Stimulated activated CD8-positive, alpha-beta memory T cell treated with anti-CD3 and anti-CD28 coated beads, Interleukin-4, amount 100 ng/mL, for 1 hour (primary cell): ENCODE measurements around the gene TCF12.
"Not testable (repeated sequence)": the region's sequence is repeated elsewhere in the genome, so short reads cannot be mapped to it uniquely, and the experiment has no call there.

Source experiments
- DNase-seq, 2 donors: peaks; one replicate each; pipeline ENCODE4 v3.0.0-alpha.2; 2020; ENCODE audit warnings: low read depth in 2 of 2, low spot score in 1 of 2

The TCF12 gene

GRCh38 chr15:56915888-56916287 lies 2.6 kb upstream of the TCF12 start:
- no peak for DNase-seq

GRCh38 chr15:56916825-56917477 lies 1.5 kb upstream of the TCF12 start:
- DNase-seq = no peak

GRCh38 chr15:56917652-56918045 lies 795 bp upstream of the TCF12 start:
- no peak for DNase-seq

GRCh38 chr15:56919031-56919608 lies 676 bp downstream of the TCF12 start:
- no peak for DNase-seq

GRCh38 chr15:56919609-56920366 lies 1.3 kb downstream of the TCF12 start:
- DNase-seq = no peak

DNA sequence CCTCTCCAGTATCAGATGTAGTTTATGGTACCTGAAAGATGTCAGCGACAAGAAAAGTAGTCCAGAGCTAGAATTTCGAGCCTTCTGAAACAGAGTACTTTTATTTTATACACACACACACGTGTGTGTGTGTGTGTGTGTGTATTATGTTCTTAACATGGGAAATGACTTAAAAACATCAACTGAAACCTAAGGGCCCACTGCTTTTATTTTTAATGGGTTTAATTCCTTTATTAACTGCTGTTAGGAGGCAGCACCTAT lies 1.9 kb downstream of the TCF12 start:
- DNase-seq = no peak

- no peak for DNase-seq
Observed at GRCh38 chr15:56923174-56923591, 4.7 kb downstream of the TCF12 start.

DNA sequence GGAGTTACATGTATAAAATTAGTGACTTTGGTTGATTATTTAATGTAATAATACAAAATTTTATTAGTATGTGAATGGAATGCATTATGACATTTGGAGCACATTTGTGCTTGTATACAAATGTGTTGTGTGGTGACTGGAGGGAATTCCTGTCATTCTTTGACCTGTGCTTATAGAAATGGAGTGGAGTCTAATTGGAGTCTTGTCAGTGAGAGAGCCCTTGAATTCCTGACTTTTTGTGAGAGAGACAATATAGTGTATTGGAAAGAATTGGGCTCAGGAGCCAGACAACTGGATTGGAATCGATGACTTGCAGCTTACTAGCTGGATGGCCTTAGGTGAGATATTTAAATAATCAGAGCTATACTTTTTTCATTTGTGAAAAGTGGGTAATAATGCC lies 9.4 kb downstream of the TCF12 start:
- no peak for DNase-seq

- no peak for DNase-seq
Observed at GRCh38 chr15:56929399-56929798, 11.0 kb downstream of the TCF12 start.

DNA sequence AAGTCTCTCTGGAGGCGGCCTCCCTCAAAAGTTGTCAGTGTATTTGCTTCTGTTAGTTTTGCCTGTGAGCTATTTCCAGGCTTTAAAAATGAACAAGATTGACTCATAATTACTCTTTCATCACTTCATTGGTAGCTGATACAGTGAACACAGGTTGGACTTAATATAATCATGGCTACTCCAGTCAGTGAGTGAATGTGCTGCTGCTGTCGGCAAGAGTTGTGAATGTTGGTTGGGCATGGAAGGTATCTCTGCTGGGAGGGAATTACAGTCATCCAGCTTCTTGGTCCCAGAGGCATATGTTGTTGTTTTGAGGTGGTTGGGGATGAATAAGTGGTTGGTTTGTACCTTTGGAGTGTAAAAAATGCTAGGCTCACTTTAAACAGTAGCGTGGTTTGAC lies 11.5 kb downstream of the TCF12 start:
- no peak for DNase-seq

DNA sequence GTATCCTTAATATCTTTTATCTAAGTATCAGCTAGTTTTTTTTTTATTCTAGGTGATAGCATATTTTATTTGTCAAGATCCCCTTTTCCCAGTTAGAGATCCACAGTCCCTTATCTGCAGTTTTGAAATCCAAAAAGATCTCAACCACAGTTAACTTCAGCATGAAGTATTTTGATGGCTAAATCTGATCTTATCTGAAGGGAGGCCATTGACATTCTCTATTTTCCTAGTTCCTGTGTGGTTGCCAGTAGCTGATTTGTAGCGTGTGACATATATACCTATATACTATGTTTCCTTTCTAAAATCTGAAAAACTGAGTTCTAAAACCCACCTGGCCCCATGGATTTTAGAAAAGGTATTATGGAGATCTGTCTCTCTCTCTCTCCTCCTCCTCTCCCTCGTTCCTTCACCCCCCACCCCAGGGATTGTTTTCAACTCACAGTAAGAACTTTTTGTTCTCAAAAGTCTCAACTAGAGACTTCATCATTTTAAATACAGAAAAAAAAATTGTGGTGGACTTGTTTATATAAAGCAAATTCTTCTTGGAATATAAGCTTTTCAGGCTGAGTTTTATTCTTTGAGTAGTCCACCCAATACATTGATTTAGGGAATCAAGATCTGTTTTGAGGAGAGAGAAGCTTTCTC lies 12.3 kb downstream of the TCF12 start:
- DNase-seq = no peak

DNA sequence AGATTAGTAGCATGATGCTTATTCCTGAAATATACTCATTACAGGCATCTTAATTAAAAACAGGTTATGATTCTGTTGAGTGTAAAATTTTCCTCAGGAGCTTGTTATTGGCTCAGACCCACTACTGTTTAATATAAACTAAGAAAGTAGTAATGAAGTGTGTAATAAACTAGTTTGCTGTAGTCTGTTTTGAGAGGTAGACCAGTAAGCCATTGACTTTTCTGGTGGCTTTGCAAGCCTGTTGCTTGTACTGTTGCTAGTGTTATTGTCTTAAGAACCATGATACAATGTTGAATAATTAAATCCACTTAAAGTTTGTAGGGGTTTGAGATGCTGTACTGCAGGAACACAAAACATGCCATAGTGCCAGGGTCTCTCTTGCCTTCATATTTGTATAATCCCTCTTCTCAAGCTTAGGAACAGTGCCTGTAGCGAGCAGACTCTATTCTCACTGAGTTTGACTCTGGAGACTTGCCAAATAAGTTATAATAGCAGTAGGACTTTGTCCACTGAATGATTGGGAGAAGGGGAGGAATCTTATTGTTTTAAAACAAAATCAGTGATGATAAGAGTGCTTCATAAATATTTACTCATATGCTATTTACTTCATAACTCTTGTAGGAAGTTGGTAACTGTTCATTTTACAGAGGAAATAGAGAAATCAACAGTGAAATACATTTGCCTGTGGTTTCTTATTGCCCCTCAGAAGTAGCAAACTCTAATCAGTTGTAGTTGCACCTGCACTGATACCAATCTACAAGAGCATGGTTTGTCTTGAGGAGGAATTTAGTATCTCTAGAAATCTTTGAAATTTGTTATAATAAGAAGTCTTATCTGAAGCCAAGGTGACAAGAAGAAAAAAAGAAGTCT lies 13.4 kb downstream of the TCF12 start:
- no peak for DNase-seq

- DNase-seq = not testable (repeated sequence)
Observed at GRCh38 chr15:56932509-56932868, 14.0 kb downstream of the TCF12 start.

GRCh38 chr15:56933410-56933809 lies 15.0 kb downstream of the TCF12 start:
- DNase-seq = no peak

GRCh38 chr15:56933811-56934210 lies 15.4 kb downstream of the TCF12 start:
- no peak for DNase-seq

- no peak for DNase-seq
Observed at GRCh38 chr15:56934269-56934668, 15.8 kb downstream of the TCF12 start.

DNA sequence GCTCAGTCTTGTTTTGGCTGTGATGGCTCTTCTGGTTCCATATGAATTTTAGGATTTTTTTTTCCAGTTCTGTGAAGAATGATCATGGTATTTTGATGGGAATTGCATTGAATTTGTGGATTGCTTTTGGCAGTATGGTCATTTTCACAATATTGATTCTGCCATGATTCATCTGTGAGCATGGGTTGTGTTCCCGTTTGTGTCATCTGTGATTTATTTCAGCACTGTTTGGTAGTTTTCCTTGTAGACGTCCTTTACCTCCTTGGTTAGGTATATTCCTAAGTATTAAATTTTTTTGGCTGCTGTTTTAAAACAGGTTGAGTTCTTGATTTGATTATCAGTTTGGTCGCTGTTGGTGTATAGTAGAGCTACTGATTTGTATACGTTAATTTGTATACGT lies 18.5 kb downstream of the TCF12 start:
- no peak for DNase-seq

GRCh38 chr15:56939257-56939656 lies 20.8 kb downstream of the TCF12 start:
- DNase-seq = no peak

DNA sequence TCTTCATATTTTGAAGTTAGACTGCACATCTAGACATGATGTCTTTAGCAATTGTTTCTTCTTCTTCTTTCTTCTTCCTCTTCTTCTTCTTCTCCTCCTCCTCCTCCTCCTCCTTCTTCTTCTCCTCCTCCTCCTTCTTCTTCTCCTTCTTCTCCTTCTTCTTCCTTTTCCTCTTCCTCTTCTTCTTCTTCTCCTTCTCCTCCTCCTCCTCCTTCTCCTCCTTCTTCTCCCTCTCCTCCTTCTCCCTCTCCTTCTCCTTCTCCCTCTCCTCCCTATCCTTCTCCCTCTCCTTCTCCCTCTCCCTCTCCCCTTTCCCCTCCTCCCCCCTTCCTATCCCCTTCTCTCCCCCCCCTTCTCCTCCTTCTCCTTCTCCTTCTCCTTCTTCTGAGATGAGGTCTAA lies 21.9 kb downstream of the TCF12 start:
- no peak for DNase-seq

- no peak for DNase-seq
Observed at GRCh38 chr15:56942118-56942517, 23.7 kb downstream of the TCF12 start.

GRCh38 chr15:56943403-56943802 lies 25.0 kb downstream of the TCF12 start:
- no peak for DNase-seq
